HAP-1 (cell line): ENCODE measurements around the gene UBE2J1.

ENCODE experiments used
- DNase-seq, 2 experiments: peaks; one replicate each; pipeline ENCODE4 v3.0.0-alpha.2; 2016 to 2020; ENCODE audit warnings: low spot score in 2 of 2
- H3K27me3 ChIP-seq: fragments of 250-450 bp; sonication (Bioruptor Pico); 2 replicates; pipeline ENCODE4 v1.5.1; 2020; ENCODE audit warnings: low read depth, mild to moderate bottlenecking, moderate library complexity
- H3K36me3 ChIP-seq: fragments of 250-450 bp; sonication (Bioruptor Pico); replicated peaks from 2 replicates; pipeline ENCODE4 v1.5.1; 2020; ENCODE audit warnings: mild to moderate bottlenecking
- H3K4me1 ChIP-seq: fragments of 250-450 bp; sonication (Bioruptor Pico); 2 replicates; pipeline ENCODE4 v1.5.1; 2020; ENCODE audit warnings: mild to moderate bottlenecking
- H3K4me3 ChIP-seq: fragments of 250-450 bp; sonication (Bioruptor Pico); 2 replicates; pipeline ENCODE4 v1.5.1; 2020; ENCODE audit warnings: mild to moderate bottlenecking, moderate library complexity
- H3K9me3 ChIP-seq: fragments of 250-450 bp; sonication (Bioruptor Pico); 2 replicates; pipeline ENCODE4 v1.5.1; 2020; ENCODE audit warnings: mild to moderate bottlenecking, moderate library complexity
- in situ Hi-C: fragments of 300-500 bp; cut with MboI; formaldehyde crosslinking; loops from 3 replicates; pipeline ENCODE4 v1.14.3; 2020; ENCODE audit warnings: low sequenced_read_pairs, inconsistent platforms, mixed read lengths

Gene UBE2J1

DNA sequence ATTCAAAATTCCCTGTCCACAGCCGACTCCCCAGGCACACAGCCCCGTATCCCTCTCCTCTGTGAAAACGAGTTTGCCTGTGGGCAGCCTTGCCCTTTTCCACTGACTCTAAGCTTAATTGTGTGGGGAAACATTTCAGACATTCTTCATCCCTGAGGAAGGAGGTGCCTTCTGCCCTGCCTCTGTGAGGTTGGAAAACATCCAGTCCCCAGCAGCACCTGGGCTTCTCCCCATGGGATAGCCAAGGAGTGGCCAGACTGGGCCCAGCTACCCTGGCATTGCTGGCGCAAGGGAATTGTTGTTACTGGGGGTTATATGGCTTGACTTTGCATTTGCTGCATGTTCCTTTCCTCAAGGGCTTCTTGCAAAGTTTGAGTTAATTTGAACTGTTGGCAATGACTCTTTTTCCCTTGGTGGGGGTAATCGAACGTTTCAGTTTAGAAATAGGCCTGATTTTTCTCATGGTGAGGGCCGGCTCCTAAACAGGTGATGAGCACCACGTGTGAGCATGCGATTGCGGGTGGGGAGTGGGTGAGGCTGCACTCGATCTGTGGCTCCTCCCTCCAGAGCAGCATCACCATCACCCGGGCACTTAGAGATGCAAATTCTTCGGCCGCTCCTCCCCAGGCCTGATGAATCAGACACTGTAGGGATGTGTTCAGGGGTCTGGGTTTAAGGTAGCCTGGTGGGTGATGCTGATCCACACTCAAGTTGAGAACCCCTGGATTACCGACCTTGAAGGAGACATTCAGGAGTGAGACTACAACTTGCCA lies 67.4 kb downstream of the UBE2J1 start:
- Histone ChIP-seq H3K27me3 (no peaks in the 10 kb centered on the region; the same call in 1 of the 2 replicates), H3K4me1 (no peaks in the 10 kb centered on the region), H3K4me3 (no peak overlapping the region), H3K9me3 (no peaks in the 10 kb centered on the region), H3K36me3 (no peaks in the 10 kb centered on the region)
- no peak for DNase-seq
- in situ Hi-C loops: no loop called here

DNA sequence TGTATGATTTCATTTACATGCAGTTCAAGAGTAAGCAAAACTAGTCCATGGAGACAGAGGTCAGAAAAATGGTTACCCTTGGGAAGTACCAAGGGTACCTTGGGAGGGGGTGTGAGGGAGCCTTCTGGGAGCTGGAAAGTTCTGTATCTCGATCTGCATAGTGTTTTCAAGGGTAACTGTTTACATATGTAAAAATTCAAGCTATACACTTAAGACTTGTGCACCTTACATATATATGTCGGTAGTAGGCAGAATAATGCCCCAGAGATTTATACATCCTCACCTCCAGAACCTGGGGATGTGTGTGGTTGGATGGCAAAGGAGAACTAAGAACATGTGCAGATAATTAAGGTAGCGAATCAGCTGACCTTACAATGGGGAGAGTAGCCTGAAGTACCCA lies 68.4 kb downstream of the UBE2J1 start:
- no peak overlapping the region for H3K4me3 ChIP-seq
- no peaks in the 10 kb centered on the region for H3K9me3 ChIP-seq
- in situ Hi-C loops: no loop called here
- H3K4me1 ChIP-seq: no peaks in the 10 kb centered on the region
- DNase-seq: no peak
- no peaks in the 10 kb centered on the region for H3K36me3 ChIP-seq
- H3K27me3 ChIP-seq: no peaks in the 10 kb centered on the region; the same call in 1 of the 2 replicates

DNA sequence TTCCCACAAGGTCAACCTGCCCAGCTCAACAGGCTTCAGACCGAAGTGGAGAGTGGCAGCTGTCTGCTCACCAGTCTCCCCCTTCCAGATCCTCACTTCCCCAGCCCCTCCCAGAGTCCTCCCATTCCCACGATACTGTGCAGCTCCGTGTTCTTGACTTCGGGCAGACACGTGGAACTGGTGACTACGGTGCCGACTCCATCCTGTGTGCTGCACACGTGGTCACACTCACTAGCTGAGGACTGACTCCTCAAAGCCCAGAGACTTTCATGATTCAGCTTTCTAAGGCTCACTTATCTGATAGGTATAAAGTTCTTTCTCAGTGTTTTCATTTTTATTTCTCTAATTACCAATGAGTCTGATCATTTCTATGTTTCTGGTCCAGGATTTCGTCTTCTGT lies 69.8 kb downstream of the UBE2J1 start:
- in situ Hi-C loops: no loop called here
- no peak overlapping the region for H3K4me3 ChIP-seq

DNA sequence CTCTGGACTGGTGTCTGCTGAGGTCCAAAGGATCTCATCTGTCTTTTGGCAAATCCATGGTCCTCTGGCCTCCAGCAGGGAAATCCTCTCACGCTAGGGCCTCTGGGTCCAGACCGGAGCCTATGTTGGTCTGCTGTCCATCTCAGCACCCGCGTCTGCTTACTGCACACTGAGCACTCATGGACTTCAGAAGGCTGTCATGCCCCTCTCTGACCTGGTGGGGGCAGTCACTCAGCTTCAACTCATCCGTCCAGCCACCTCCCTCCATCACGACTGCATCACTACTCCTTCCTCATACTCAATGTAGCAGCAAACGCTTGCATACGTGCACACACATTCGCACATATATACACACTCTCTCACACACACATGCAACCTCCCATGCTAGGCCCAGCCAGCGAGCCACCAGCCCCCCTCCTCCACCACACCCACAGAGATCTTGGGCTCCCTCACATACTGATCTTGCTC lies 70.7 kb downstream of the UBE2J1 start:
- H3K27me3 ChIP-seq: peaks cover 3% of the 10 kb centered on the region; the same call in 1 of the 2 replicates
- peak; percentile 49 to 79 for DNase-seq
- in situ Hi-C loops: no loop called here

More for the DNA sequence above, 69.8 kb downstream of the UBE2J1 start:
- no peak for DNase-seq
- Histone ChIP-seq H3K4me1 (no peaks in the 10 kb centered on the region), H3K27me3 (peaks cover 3% of the 10 kb centered on the region; the same call in 1 of the 2 replicates), H3K36me3 (no peaks in the 10 kb centered on the region), H3K9me3 (no peaks in the 10 kb centered on the region)

DNA sequence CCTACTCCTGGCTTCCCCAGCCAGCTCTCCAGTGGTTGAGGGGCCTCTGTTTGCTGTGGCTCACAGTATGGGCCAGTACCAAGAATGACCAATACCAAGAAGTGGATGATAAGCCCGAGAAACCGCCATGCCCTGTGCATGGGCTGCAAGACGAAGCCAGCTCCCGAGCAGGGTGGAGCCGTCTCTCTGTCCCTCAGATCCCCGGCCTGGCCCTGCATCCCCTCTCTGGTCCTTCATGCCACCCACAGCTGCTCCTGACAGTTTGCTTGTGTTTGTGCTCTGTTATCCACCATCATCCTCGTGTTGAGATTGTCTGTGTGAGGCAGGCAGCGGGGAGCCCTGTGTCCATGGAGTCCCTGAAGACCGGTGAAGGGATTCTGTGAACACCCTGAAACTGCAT lies 73.6 kb downstream of the UBE2J1 start:
- Histone ChIP-seq H3K4me3 (no peak overlapping the region), H3K36me3 (no peaks in the 10 kb centered on the region), H3K9me3 (no peaks in the 10 kb centered on the region), H3K4me1 (no peaks in the 10 kb centered on the region), H3K27me3 (peaks cover 3% of the 10 kb centered on the region; the same call in 1 of the 2 replicates)
- no peak for DNase-seq
- in situ Hi-C loops: no loop called here

More for the DNA sequence above, 70.7 kb downstream of the UBE2J1 start:
- Histone ChIP-seq H3K36me3 (no peaks in the 10 kb centered on the region), H3K4me1 (no peaks in the 10 kb centered on the region), H3K4me3 (no peak overlapping the region), H3K9me3 (no peaks in the 10 kb centered on the region)
